Stimulated activated CD8-positive, alpha-beta memory T cell treated with anti-CD3 and anti-CD28 coated beads, Interleukin-15, amount 100 ng/mL, for 24 hours (primary cell): ENCODE results near the gene RELL1.
"Not testable (repeated sequence)": the region's sequence is repeated elsewhere in the genome, so short reads cannot be mapped to it uniquely, and the experiment has no call there.

Experiments used
- DNase-seq: peaks from one replicate; pipeline ENCODE4 v3.0.0-alpha.2; 2020; ENCODE audit warnings: low read depth

RELL1 gene

GRCh38 chr4:37690976-37691375, 4.8 kb upstream of the RELL1 start:
- no peak for DNase-seq

- no peak for DNase-seq
Observed at GRCh38 chr4:37689353-37690095, 3.3 kb upstream of the RELL1 start.

DNA sequence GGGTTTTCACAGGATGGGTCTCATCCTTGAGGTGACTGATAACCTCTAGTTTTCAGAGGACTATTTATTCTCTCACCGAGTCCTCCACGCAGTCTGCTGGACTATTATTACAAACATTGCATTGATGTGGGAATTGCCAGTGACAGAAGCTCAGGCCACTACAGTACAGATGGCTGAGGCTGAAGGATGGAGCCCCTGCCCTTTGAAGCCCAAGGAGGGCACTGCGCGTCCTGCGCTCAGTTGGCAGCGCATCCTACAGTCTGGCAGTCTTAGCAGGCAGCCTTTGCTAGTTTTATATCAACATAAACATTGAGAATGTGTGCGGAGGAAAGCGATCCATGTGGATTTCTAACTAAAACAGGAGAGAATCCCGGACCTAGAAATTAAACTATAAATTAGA, 1.5 kb upstream of the RELL1 start:
- no peak for DNase-seq

DNA sequence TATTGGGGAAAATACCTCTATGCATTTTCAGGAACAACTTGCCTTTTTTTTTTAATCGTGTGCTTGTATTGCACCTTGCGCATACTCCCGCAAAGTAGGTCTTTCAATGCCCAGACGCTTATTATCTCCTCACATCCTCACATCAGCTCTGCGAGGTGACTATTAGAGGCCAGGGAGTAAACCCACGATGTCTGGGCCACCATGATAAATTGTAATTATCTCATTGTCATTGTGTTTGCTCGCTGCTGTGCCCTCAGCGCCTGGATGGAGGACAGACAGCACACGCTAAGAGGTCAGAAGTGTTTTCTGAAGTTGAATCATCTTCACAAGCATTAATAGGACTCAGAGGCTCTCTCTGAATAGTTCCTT, 1.0 kb upstream of the RELL1 start:
- no peak for DNase-seq

DNA sequence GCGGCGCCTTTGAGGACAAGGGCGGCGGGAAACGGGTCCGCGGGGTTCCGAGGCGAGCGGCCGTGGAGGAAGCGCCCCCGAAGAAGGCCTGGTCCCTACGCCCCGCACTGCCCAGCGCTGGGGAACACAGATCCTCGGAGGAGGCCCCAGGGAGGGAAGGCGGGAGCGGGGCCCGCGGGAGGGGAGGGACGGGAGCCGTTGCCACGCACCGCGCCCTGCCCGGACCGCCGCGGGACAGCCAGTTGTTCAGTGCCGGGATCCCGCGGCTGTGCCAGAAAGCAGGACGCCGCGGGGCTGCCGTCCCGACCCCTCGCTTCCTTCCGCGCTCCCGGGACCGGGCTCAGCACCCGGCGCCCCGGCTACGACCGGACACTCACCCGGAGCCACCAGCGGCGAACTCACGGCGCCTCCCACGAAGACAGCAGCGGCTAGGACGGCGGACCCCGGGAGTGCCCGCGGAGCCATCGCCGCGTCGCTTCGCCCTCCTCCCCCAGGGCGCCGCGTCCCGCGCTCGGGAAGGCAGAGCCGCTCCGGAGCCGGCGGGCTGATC, 278 bp downstream of the RELL1 start:
- peak; percentile 22 for DNase-seq

- DNase-seq: no peak
Observed at GRCh38 chr4:37685161-37685822, 884 bp downstream of the RELL1 start.

DNA sequence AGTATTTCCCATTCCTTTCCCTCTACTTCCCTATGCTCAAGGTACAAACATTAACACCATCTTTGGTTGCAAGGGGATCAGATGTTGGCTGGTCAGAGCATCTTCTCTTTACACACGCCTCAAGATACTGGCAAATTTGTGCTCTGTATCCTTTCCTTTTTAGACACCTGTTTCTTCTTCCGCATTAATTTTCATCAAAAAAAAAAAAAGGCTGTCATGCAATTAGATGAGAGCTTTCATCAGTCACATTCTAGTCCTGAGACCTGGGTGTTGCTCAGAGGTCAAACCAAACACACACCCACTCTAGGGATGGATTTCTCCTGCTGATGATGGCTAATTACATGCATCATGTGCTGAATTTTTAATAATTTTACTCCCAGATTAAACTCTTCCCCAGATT, 2.0 kb downstream of the RELL1 start:
- no peak for DNase-seq

DNA sequence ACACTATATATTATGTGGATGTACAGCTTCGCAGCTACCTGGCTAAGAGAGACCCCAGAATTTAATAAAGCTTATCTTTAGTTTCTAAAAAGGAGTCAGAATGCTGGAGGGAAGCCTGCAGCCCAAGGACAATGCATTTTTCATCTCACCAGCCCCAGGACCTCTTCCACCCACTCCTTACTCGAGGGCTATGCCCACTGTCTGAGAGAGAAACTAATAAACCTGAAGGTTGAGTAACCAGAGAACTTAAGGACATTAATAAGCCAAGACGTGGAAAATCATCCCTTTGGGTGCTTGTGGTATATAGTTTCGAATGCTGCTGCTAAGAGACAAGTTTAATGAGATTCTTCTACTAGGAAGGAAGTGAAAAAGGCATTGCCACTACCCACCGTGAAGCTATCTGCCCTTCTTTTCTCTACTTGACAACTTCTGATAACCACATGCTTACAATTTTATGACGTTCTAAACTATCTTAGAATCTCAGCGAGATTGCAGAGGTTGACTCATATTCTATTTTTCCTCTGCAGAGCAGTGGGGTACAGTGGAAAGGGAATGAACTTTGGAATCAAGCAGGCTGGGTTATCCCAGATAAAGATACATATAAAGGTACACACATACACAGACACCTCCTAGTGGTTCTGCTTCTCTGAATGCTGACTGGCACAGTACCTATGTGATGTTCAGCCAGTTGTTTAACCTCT, 3.3 kb downstream of the RELL1 start:
- no peak for DNase-seq

DNA sequence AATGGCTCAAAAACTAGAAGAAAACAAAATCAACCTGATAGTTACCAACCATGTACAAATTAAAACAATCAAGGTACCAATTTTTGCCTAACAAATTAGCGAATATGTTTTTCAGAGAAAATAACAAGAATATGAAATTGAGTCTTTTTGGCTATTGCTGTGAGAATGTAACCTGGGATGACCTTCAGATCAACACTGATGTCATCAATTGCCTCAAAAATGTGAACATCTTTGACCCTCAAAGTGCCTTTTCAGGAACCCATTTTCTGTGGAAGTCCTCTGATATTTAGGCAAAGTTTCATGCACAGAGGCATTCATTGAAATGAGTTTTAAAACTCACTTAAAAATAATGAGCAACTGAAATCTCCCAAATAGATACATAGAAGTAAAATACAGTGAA, 6.1 kb downstream of the RELL1 start:
- DNase-seq: no peak

GRCh38 chr4:37679301-37679700, 6.9 kb downstream of the RELL1 start:
- DNase-seq: no peak

DNA sequence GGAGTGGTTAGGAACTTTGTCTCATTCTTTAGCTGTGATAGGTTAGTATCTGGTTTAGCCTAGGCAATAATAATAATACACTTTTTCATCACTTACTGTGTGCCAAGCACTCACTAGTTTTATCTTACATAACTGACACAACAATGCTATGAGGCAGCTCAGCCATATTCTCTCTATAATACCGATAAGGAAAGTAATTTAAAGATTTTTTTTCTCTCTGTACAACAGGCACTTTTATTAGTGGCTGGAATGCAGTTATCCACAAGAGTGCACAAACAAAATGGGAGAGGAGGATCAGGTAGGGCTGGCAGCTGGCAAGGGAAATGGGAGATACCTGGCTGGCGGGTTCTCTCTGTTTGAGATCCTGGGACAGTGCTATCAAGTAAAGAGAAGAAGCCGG, 7.6 kb downstream of the RELL1 start:
- DNase-seq: no peak

- no peak for DNase-seq
Observed at GRCh38 chr4:37675587-37676290, 10.4 kb downstream of the RELL1 start.

DNA sequence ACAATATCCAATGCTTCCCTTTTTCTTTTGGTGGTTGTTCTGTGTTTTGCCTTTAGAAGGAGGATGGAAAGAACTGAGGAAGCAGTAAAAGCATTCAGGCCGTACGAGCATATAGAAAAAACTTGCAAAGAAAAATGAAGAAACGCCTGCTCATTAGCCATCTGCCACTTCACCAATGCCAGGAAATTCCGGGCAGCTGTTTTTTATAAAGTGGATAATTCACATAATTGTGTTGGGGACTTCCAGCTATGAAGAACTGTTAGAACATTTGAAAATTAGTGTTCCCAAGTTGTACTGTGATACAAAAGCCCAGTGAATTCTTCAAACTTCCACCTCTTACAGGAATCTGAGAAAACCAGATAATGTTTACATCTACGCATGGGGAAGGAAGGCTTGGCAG, 11.7 kb downstream of the RELL1 start:
- no peak for DNase-seq

DNA sequence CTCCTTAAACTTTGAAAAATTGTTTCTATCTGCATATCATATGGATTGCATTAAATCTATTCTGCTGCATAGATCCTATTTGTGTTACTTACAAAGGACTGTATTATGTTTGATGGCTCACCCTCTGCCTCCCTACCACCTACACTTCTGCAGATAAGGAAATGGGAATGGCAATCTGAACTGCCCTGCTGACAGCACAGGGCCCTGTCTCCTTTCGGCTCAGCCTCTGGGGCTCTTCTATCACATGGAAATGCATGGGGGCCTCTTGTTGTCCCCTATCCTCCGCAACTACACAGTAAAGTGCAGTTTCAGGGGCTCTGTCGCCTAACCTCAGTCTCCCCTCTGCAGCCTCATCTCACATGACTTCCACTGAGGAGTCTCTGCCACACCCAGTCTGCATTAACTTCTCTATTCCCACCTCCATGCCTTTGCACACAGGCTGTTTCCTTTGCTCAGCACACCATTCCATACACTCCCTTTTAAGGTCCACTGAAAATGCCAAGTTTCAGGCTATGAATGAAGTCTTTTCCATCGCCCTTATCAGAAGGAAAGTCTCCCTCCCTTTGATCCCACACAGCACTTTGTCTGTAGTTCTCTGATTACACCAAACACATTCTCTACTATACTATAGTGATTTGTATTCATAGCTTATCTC, 12.5 kb downstream of the RELL1 start:
- DNase-seq: no peak

DNA sequence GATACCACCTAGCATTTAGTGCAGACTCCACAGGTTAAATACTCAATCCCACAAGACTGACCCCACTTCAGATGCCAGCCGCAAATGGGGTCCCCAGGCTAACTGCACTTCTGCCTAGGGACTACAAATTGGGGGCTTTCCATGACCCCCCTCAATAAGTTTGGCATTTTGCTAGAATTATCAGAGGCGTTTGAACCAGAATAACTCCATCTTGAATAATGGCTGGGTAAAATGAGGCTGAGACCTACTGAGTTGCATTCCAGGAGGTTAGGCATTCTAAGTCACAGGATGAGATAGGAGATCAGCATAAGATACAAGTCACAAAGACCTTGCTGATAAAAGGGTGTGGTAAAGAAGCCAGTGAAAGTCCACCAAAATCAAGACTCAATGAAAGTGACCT, 15.1 kb downstream of the RELL1 start:
- no peak for DNase-seq

- DNase-seq: no peak
Observed at GRCh38 chr4:37670249-37670648, 15.9 kb downstream of the RELL1 start.

GRCh38 chr4:37669124-37669523, 17.1 kb downstream of the RELL1 start:
- not testable (repeated sequence) for DNase-seq

DNA sequence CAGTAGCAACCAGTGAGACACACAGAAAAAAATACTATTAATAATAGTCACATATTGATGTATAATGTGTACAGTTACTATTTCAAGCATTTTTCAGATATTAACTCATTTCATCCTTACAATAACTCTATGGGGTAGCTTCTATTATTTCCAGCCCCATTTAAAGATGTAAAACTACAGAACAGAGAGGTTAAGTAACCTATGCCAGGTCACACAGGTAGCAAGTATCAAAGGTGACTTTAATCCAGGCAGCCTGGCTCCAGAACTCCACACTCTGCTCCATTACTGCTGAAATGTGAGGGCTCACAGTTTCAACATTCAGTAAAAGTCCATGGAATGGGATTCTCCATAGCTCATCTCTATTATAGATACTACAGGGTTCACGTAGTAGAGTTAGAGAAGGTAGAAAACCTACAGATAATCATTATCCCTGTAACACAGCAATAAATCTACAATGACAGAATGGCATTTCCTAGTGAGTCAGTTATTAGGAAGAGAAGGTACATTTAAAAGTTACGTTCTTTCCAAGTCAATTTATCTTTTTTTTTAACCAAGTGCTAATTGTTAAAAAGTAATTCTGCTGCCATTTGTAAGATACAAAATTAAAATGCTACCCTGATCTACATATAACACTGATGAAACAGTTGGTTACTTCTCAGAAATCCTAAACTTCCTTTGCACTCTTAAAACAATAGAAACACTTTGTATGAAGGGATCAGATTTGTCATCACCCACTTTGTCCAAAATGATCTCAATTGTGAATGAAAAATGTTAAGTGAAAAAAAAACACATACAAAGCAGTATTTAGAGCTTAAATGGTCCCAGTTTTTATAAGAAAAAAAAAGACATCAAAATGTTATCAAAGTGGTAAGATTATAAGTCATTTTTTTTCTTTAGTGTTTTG, 18.7 kb downstream of the RELL1 start:
- DNase-seq: no peak

GRCh38 chr4:37666625-37667071, 19.5 kb downstream of the RELL1 start:
- no peak for DNase-seq
